GM12878 (cell line): ENCODE data around the gene PARM1. TPM values are rescaled to one million over a fixed set of nuclear protein-coding genes. Genes with fewer than 3 reads are reported as not detected.

ENCODE experiments used
- ATF2 ChIP-seq: IDR thresholded peaks from 2 replicates; pipeline ENCODE4 v1.6.1; 2012; ENCODE audit warnings: low read length, inconsistent platforms
- ATF7 ChIP-seq: fragments of 450-650 bp; IDR thresholded peaks from 2 replicates; pipeline ENCODE4 v1.6.1; 2016; ENCODE audit warnings: low read depth, mild to moderate bottlenecking
- CBX3 ChIP-seq: fragments of 200-600 bp; sonication (generic); IDR thresholded peaks from 2 replicates; pipeline ENCODE4 v1.6.1; 2016; ENCODE audit warnings: low read depth, borderline replicate concordance
- CEBPB ChIP-seq, 2 experiments: fragments of 150-350 bp in 1 of 2; IDR thresholded peaks; 2 replicates each; pipeline ENCODE4 v1.6.1; 2012 to 2014; ENCODE audit warnings: low read depth in 2 of 2, low read length in 2 of 2, borderline replicate concordance in 1 of 2, inconsistent platforms in 1 of 2
- E2F4 ChIP-seq: IDR thresholded peaks from 2 replicates; pipeline ENCODE4 v1.6.1; 2012; ENCODE audit warnings: low read depth, low read length, improper control_type of control experiment
- GATAD2B ChIP-seq: fragments of 450-650 bp; conservative IDR thresholded peaks from 2 replicates; pipeline ENCODE4 v1.6.1; 2017; ENCODE audit warnings: low read depth, mild to moderate bottlenecking, moderate library complexity
- MTA2 ChIP-seq: fragments of 450-650 bp; IDR thresholded peaks from 2 replicates; pipeline ENCODE4 v1.6.1; 2016; ENCODE audit warnings: low read depth, mild to moderate bottlenecking, moderate library complexity
- MYB ChIP-seq: fragments of 150-350 bp; IDR thresholded peaks from 2 replicates; pipeline ENCODE4 v1.6.1; 2014; ENCODE audit warnings: mild to moderate bottlenecking, low read depth, low read length, borderline replicate concordance
- NR2C2 ChIP-seq: IDR thresholded peaks from 2 replicates; pipeline ENCODE4 v1.6.1; 2011; ENCODE audit warnings: borderline replicate concordance, low read depth; ENCODE audit not compliant: control insufficient read depth, insufficient read length
- NR2F1 ChIP-seq: fragments of 450-650 bp; conservative IDR thresholded peaks from 2 replicates; pipeline ENCODE4 v1.6.1; 2017; ENCODE audit warnings: mild to moderate bottlenecking
- POLR2AphosphoS5 ChIP-seq: IDR thresholded peaks from 2 replicates; pipeline ENCODE4 v1.6.1; 2011; ENCODE audit warnings: mild to moderate bottlenecking, low read length, inconsistent platforms
- PRDM15 ChIP-seq: fragments of 450-650 bp; formaldehyde crosslinking; IDR thresholded peaks from 2 replicates; pipeline ENCODE4 v1.4.0; 2020; ENCODE audit warnings: mild to moderate bottlenecking, moderate library complexity
- SKIL ChIP-seq: fragments of 450-650 bp; IDR thresholded peaks from 2 replicates; pipeline ENCODE4 v1.6.1; 2017; ENCODE audit warnings: mild to moderate bottlenecking, low read depth, inconsistent platforms; ENCODE audit not compliant: poor library complexity, severe bottlenecking
- TBL1XR1 ChIP-seq: IDR thresholded peaks from 2 replicates; pipeline ENCODE4 v1.6.1; 2012; ENCODE audit warnings: low read depth, low read length, improper control_type of control experiment
- TCF12 ChIP-seq: IDR thresholded peaks from 2 replicates; pipeline ENCODE4 v1.6.1; 2011; ENCODE audit warnings: low read depth, mild to moderate bottlenecking, low read length
- polyA plus RNA-seq, 11 experiments: library from polyadenylated mRNA; depleted of rRNA in 4 of 11; unstranded in 6 of 11; stranded (reverse) in 5 of 11; fragments of >200 nt; fragmentation: Nextera tagmentation in 4 of 11; fragmentation: Illumina TruSeq in 1 of 11; extraction: Ambion mirVana in 4 of 11; extraction: Trizol in 1 of 11; gene quantifications; 1 replicate in 1 of 11; 2 replicates in 10 of 11; pipeline versions ENCODE4 v1.2.1 to v1.2.3, GENCODE V29; 2011 to 2016; ENCODE audit warnings: inconsistent platforms in 2 of 11, missing spikeins in 2 of 11, low read depth in 1 of 11
- total RNA-seq, 4 experiments: library from RNA; depleted of rRNA in 3 of 4; stranded (reverse); fragments of >200 nt in 3 of 4; fragmentation: Illumina TruSeq in 1 of 4; extraction: Trizol in 1 of 4; gene quantifications; 2 replicates each; pipeline versions ENCODE4 v1.2.1 to v1.2.3, GENCODE V29; 2013 to 2021
- TF ChIP-seq, protein P1 (sequence below): IDR thresholded peaks from 2 replicates; pipeline ENCODE4 v1.6.1; 2012; ENCODE audit warnings: improper control_type of control experiment, low read depth, low read length; ENCODE audit not compliant: insufficient replicate concordance

The PARM1 gene
- total and polyA plus RNA-seq, 10 of the 15 experiments (the other 5 are each of a cell fraction or from before 2014, with no cell fraction given) = 13.9 to 56.2 (median 41.3) TPM

DNA sequence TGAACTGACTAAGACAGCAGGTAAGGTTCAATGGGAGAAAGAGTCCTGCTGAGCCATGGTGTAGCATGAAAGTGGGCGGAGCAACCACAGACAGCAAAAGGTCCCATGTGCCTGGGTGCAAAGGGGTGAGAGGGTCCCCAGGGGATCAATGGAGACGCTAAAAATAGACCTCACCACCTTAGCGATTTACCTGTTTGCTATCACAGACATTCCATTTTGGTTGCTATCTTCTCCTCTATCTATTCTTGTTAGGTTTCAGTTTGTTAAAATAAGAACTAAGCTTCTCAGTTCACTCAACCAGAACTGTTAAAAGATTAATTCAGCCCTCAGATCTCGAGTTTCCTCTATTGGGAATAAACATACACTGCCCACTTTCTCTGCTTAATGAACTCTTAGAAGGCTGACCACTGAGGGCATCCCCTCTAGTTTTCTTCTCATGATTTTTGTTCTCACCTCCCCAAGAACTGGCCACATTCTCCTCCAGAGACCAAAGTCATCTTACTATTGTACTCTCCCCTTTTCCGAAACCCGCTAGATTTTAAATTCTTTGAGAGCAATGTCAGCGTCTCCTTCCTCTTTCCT, 136.7 kb downstream of the PARM1 start (continued):
- TF ChIP-seq, protein P1, sequence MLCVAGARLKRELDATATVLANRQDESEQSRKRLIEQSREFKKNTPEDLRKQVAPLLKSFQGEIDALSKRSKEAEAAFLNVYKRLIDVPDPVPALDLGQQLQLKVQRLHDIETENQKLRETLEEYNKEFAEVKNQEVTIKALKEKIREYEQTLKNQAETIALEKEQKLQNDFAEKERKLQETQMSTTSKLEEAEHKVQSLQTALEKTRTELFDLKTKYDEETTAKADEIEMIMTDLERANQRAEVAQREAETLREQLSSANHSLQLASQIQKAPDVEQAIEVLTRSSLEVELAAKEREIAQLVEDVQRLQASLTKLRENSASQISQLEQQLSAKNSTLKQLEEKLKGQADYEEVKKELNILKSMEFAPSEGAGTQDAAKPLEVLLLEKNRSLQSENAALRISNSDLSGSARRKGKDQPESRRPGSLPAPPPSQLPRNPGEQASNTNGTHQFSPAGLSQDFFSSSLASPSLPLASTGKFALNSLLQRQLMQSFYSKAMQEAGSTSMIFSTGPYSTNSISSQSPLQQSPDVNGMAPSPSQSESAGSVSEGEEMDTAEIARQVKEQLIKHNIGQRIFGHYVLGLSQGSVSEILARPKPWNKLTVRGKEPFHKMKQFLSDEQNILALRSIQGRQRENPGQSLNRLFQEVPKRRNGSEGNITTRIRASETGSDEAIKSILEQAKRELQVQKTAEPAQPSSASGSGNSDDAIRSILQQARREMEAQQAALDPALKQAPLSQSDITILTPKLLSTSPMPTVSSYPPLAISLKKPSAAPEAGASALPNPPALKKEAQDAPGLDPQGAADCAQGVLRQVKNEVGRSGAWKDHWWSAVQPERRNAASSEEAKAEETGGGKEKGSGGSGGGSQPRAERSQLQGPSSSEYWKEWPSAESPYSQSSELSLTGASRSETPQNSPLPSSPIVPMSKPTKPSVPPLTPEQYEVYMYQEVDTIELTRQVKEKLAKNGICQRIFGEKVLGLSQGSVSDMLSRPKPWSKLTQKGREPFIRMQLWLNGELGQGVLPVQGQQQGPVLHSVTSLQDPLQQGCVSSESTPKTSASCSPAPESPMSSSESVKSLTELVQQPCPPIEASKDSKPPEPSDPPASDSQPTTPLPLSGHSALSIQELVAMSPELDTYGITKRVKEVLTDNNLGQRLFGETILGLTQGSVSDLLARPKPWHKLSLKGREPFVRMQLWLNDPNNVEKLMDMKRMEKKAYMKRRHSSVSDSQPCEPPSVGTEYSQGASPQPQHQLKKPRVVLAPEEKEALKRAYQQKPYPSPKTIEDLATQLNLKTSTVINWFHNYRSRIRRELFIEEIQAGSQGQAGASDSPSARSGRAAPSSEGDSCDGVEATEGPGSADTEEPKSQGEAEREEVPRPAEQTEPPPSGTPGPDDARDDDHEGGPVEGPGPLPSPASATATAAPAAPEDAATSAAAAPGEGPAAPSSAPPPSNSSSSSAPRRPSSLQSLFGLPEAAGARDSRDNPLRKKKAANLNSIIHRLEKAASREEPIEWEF = peak; percentile 47
- no peak for TF ChIP-seq ATF2
- peak; percentile 52 for TF ChIP-seq ATF7
- TF ChIP-seq MTA2 = peak; percentile 90
- peak; percentile 81 for TF ChIP-seq NR2F1
- no peak for TF ChIP-seq TCF12
- no peak for TF ChIP-seq E2F4
- peak; percentile 81 for TF ChIP-seq SKIL
- no peak for TF ChIP-seq NR2C2
- peak in 1 of 2 experiments; percentile 11; a peak in 1 of 4 replicates for TF ChIP-seq CEBPB (IDR thresholded peaks at IDR 0.05; ENCODE audit: borderline replicate concordance in 1 of 2, low read depth in 2 of 2, low read length in 2 of 2)
- no peak for TF ChIP-seq CBX3
- TF ChIP-seq PRDM15 (CRISPR knock-in tag) = no peak
- TF ChIP-seq MYB = no peak
- TF ChIP-seq GATAD2B = peak; percentile 79
- TF ChIP-seq TBL1XR1 = peak; percentile 35; the same call in 1 of the 2 replicates
- no peak for TF ChIP-seq POLR2AphosphoS5
